K562 (cell line): ENCODE results near the gene MBNL1. TPM values are rescaled to one million over a fixed set of nuclear protein-coding genes. Genes with fewer than 3 reads are reported as not detected.

Source experiments
- ATAC-seq: fragments of 200-7000 bp; cut with Tn5 transposase; 3 replicates; pipeline ENCODE4 v1.9.1; 2020; ENCODE audit warnings: moderate library complexity
- BruUV-seq: library from RNA; stranded (reverse); fragments of 400-500 nt; replicated peaks from 2 replicates; lab custom pipeline; 2021; lab: Mats Ljungman, UMichigan
- CTCF ChIA-PET: fragments of 300-600 bp; formaldehyde crosslinking; extraction: SDS; loops from one replicate; lab custom pipeline; 2021; ENCODE audit warnings: low intra/inter-chr PET ratio; lab: Yijun Ruan, JAX
- POLR2A ChIA-PET: fragments of 300-600, 350-650 bp; sonication (Branson Sonifier 250); formaldehyde crosslinking; extraction: SDS; loops from one replicate; lab custom pipeline; 2021; ENCODE audit warnings: antibody characterized with exemption, inconsistent platforms; lab: Yijun Ruan, JAX
- DNase-seq, 4 experiments: peaks; one replicate each; pipeline versions ENCODE4 v3.0.0 to v3.0.0-alpha.2; 2011 to 2018; ENCODE audit warnings: low spot score in 3 of 4, mixed read lengths in 3 of 4; ENCODE audit errors: extremely low read depth in 1 of 4
- FAIRE-seq: peaks from 2 replicates; lab custom pipeline; 2011; peaks lifted over from hg19 to GRCh38; lab: Jason Lieb, UNC
- H2AFZ ChIP-seq: 2 replicates; pipeline ENCODE4 v1.6.0; 2011; ENCODE audit warnings: low read depth, low read length, control low read depth, inconsistent platforms
- H3K27ac ChIP-seq: fragments of 200-600 bp; 3 replicates; pipeline ENCODE4 v1.8.0; 2011; ENCODE audit warnings: low read depth, mild to moderate bottlenecking, control low read depth, inconsistent platforms, low read length, moderate library complexity, mixed read lengths; ENCODE audit errors: extremely low read depth
- H3K27me3 ChIP-seq, 2 experiments: fragments of 300-600 bp in 1 of 2; 2 replicates in 1 of 2; 3 replicates in 1 of 2; pipeline versions ENCODE4 v1.6.0 to v1.8.0; 2011; ENCODE audit warnings: inconsistent platforms in 2 of 2, low read length in 2 of 2, mild to moderate bottlenecking in 1 of 2, mixed read lengths in 1 of 2, moderate library complexity in 1 of 2; ENCODE audit not compliant: control insufficient read depth in 2 of 2, insufficient read depth in 2 of 2
- H3K36me3 ChIP-seq: fragments of 300-600 bp; 3 replicates; pipeline ENCODE4 v1.8.0; 2011; ENCODE audit warnings: mild to moderate bottlenecking, low read length, inconsistent platforms; ENCODE audit not compliant: control insufficient read depth, insufficient read depth
- H3K4me1 ChIP-seq, 2 experiments: fragments of 200-600 bp in 1 of 2; replicated peaks in 1 of 2; 2 replicates in 1 of 2; 3 replicates in 1 of 2; pipeline versions ENCODE4 v1.5.1 to v1.8.0; 2011; ENCODE audit warnings: inconsistent platforms in 2 of 2, low read length in 2 of 2, mild to moderate bottlenecking in 1 of 2, mixed read lengths in 1 of 2, moderate library complexity in 1 of 2; ENCODE audit not compliant: control insufficient read depth in 2 of 2, insufficient read depth in 2 of 2
- H3K4me2 ChIP-seq: 2 replicates; pipeline ENCODE4 v1.6.1; 2011; ENCODE audit warnings: low read length, control low read depth, inconsistent platforms, mixed read lengths; ENCODE audit not compliant: insufficient read depth
- H3K4me3 ChIP-seq: fragments of 200-600 bp; sonication (generic), shearing (Covaris generic); 2 replicates; pipeline ENCODE4 v1.5.1; 2016; ENCODE audit warnings: control low read depth, inconsistent platforms
- H3K79me2 ChIP-seq: fragments of 200-600 bp; 3 replicates; pipeline ENCODE4 v1.8.0; 2011; ENCODE audit warnings: low read length, inconsistent platforms; ENCODE audit not compliant: control insufficient read depth, insufficient read depth
- H3K9ac ChIP-seq, 2 experiments: 2 replicates each; pipeline versions ENCODE4 v1.6.0 to v1.6.1; 2011; ENCODE audit warnings: low read depth in 2 of 2, low read length in 2 of 2, control low read depth in 1 of 2, inconsistent platforms in 1 of 2, mild to moderate bottlenecking in 1 of 2, mixed read lengths in 1 of 2; ENCODE audit not compliant: insufficient read depth in 1 of 2
- H3K9me1 ChIP-seq: one replicate; pipeline ENCODE4 v1.6.0; 2011; ENCODE audit warnings: inconsistent platforms, mild to moderate bottlenecking, low read length, moderate library complexity; ENCODE audit not compliant: control insufficient read depth, insufficient read depth
- H3K9me3 ChIP-seq: replicated peaks from 2 replicates; pipeline ENCODE4 v1.5.1; 2011; ENCODE audit warnings: low read depth, low read length, inconsistent platforms; ENCODE audit not compliant: control insufficient read depth, insufficient read depth
- H4K20me1 ChIP-seq: replicated peaks from 2 replicates; pipeline ENCODE4 v1.6.1; 2011; ENCODE audit warnings: low read length, inconsistent platforms, mixed read lengths; ENCODE audit not compliant: control insufficient read depth, insufficient read depth
- CHD4 ChIP-seq: fragments of 200-600 bp; sonication (generic); IDR thresholded peaks from 3 replicates; pipeline ENCODE4 v1.6.1; 2012; ENCODE audit warnings: low read depth, mild to moderate bottlenecking, mixed read lengths, low read length, inconsistent platforms; ENCODE audit not compliant: insufficient read depth, insufficient replicate concordance, poor library complexity, severe bottlenecking
- FIP1L1 ChIP-seq: fragments of 200-400 bp; formaldehyde crosslinking; IDR thresholded peaks from 2 replicates; pipeline ENCODE4 v1.6.1; 2018; ENCODE audit warnings: mild to moderate bottlenecking, low read depth, low read length; ENCODE audit not compliant: poor library complexity, severe bottlenecking
- SUPT5H ChIP-seq: fragments of 450-650 bp; IDR thresholded peaks from 2 replicates; pipeline ENCODE4 v1.6.1; 2016
- ZNF239 ChIP-seq: fragments of 250-450 bp; sonication (Bioruptor Pico); IDR thresholded peaks from 2 replicates; pipeline ENCODE4 v1.4.0; 2020; ENCODE audit warnings: mild to moderate bottlenecking
- ZNF707 ChIP-seq: fragments of 250-450 bp; sonication (Bioruptor Pico); conservative IDR thresholded peaks from 2 replicates; pipeline ENCODE4 v1.8.0; 2022; ENCODE audit warnings: inconsistent platforms, mild to moderate bottlenecking, moderate library complexity
- WGBS: fragments of 100-300 bp; shearing (Covaris generic); methylation state at CpG from one replicate; pipeline ENCODE4 v1.1.6; 2016; ENCODE audit warnings: low coverage, mixed read lengths; ENCODE audit not compliant: insufficient coverage; ENCODE audit errors: missing lambda C conversion rate; 5-methylcytosine and 5-hydroxymethylcytosine counted together
- in situ Hi-C: fragments of 300-500 bp; cut with MboI; formaldehyde crosslinking; loops from 4 replicates; pipeline ENCODE4 v1.15.0; 2018; ENCODE audit warnings: inconsistent platforms, mixed read lengths
- intact Hi-C: fragments of 100-400 bp; cut with micrococcal nuclease; formaldehyde crosslinking; loops from 2 replicates; pipeline ENCODE4 v1.14.2; 2022
- polyA plus RNA-seq, 8 experiments: library from polyadenylated mRNA; depleted of rRNA in 4 of 8; stranded (reverse) in 5 of 8; unstranded in 3 of 8; fragments of >200 nt; fragmentation: Nextera tagmentation in 2 of 8; fragmentation: Illumina TruSeq in 1 of 8; extraction: Ambion mirVana in 2 of 8; extraction: Trizol in 1 of 8; gene quantifications; 2 replicates each; pipeline versions ENCODE4 v1.2.1 to v1.2.3, GENCODE V29; 2011 to 2014; ENCODE audit warnings: inconsistent platforms in 1 of 8, missing spikeins in 1 of 8
- total RNA-seq, 7 experiments: library from RNA; depleted of rRNA in 6 of 7; stranded (reverse); fragments of >200 nt in 6 of 7; fragmentation: Illumina TruSeq in 2 of 7; extraction: Trizol in 2 of 7; gene quantifications; 2 replicates each; pipeline versions ENCODE4 v1.2.1 to v1.2.3, GENCODE V29; 2011 to 2021; ENCODE audit warnings: low replicate concordance in 1 of 7

MBNL1 gene
- total and polyA plus RNA-seq, 9 of the 15 experiments (the other 6 are each of a cell fraction or from before 2014, with no cell fraction given): 70.3 to 243 (median 220) TPM

GRCh38 chr3:152308475-152308844 is 39.7 kb downstream of the MBNL1 start:
- Histone ChIP-seq H3K4me2 (no peak overlapping the region), H3K36me3 (peaks cover 87% of the 10 kb centered on the region), H3K9ac (no peak overlapping the region), H3K9me1 (no peaks in the 10 kb centered on the region), H4K20me1 (0 out of 2 replicates have a peak, but pooled peaks cover 3% of the 10 kb centered on the region), H2AFZ (no peak overlapping the region), H3K9me3 (peaks cover 2% of the 10 kb centered on the region; the same call in 1 of the 2 replicates), H3K27me3 (no peaks in the 10 kb centered on the region), H3K4me1 (peaks cover 0 to 2% of the 10 kb centered on the region in 2 experiments; a peak in 2 of 5 replicates), H3K79me2 (peaks cover 98% of the 10 kb centered on the region), H3K27ac (0 out of 3 replicates have a peak overlapping the region, but pooled peaks have one; percentile 12), H3K4me3 (no peak overlapping the region)
- TF ChIP-seq ZNF707 (CRISPR knock-in tag) (no peak), SUPT5H (0 out of 2 replicates have a peak, but pooled peaks have one; percentile 26), FIP1L1 (no peak), CHD4 (no peak), ZNF239 (CRISPR knock-in tag) (no peak)
- 78% methylated on average over 1 of the region's 1 CpG for WGBS
- in situ Hi-C loops (no loop called here), intact Hi-C loops (no loop called here)
- ATAC-seq (no peak), DNase-seq (no peak), FAIRE-seq (no peak)
- CTCF ChIA-PET: interaction anchor here (0.6 kb wide), 1 partner anchor 1895 kb away, joined by 3 read pairs; no protein-coding TSS in a partner anchor
- BruUV-seq: no TSS peak
- POLR2A ChIA-PET: interaction anchor here (0.6 to 1.8 kb wide), 6 partner anchors 9 to 65 kb away, joined by 3 to 7 read pairs (median 3); no protein-coding TSS in a partner anchor
